HCT116 (cell line): ENCODE results near the gene CAAP1. TPM values are rescaled to one million over a fixed set of nuclear protein-coding genes. Genes with fewer than 3 reads are reported as not detected.

ENCODE experiments used
- ATAC-seq: fragments of 200-7000 bp; cut with Tn5 transposase; 2 replicates; pipeline ENCODE4 v1.9.1; 2020; ENCODE audit warnings: mild to moderate bottlenecking, moderate library complexity
- BruUV-seq: library from RNA; stranded (reverse); fragments of 400-500 nt; replicated peaks from 2 replicates; lab custom pipeline; 2021; lab: Mats Ljungman, UMichigan
- CTCF ChIA-PET: fragments of 300-600 bp; sonication (Branson Sonifier 250); formaldehyde crosslinking; loops from one replicate; lab custom pipeline; 2021; ENCODE audit warnings: antibody characterized with exemption; lab: Charles Lee
- POLR2A ChIA-PET: fragments of 300-600, 350-600 bp; sonication (Branson Sonifier 250); formaldehyde crosslinking; loops from one replicate; lab custom pipeline; 2021; ENCODE audit warnings: antibody characterized with exemption; lab: Charles Lee
- RAD21 ChIA-PET, 2 experiments: fragments of 300-600 bp; sonication (Branson Sonifier 250); formaldehyde crosslinking; loops; one replicate each; lab custom pipeline; 2023; ENCODE audit warnings: low total read pairs in 2 of 2; ENCODE audit not compliant: uncharacterized antibody in 2 of 2, unreplicated experiment in 2 of 2, low non-redundant PET in 1 of 2; lab: Charles Lee
- DNase-seq: peaks from one replicate; pipeline ENCODE4 v3.0.0-alpha.2; 2010; ENCODE audit warnings: low read depth, low spot score
- H2AFZ ChIP-seq: fragments of 200-600 bp; shearing (Covaris generic), sonication (generic); 2 replicates; pipeline ENCODE4 v1.6.1; 2017; ENCODE audit warnings: low read depth, mixed run types, mixed read lengths, antibody characterized with exemption, low read length; ENCODE audit not compliant: poor library complexity, severe bottlenecking
- H3K27ac ChIP-seq: 2 replicates; pipeline ENCODE4 v1.5.1; 2012; ENCODE audit warnings: low read depth, low read length
- H3K27me3 ChIP-seq: fragments of 200-600 bp; sonication (generic); 2 replicates; pipeline ENCODE4 v1.6.1; 2016; ENCODE audit warnings: mixed run types, low read length, mixed read lengths; ENCODE audit not compliant: insufficient read depth
- H3K36me3 ChIP-seq, 2 experiments: fragments of 200-500 bp in 1 of 2; fragments of 200-600 bp in 1 of 2; sonication (Bioruptor generic) in 1 of 2; sonication (generic) in 1 of 2; 2 replicates each; pipeline versions ENCODE4 v1.5.1 to v1.6.1; 2014 to 2016; ENCODE audit warnings: low read length in 2 of 2, inconsistent platforms in 1 of 2, mixed read lengths in 1 of 2, mixed run types in 1 of 2; ENCODE audit not compliant: insufficient read depth in 2 of 2, control insufficient read depth in 1 of 2
- H3K4me1 ChIP-seq, 2 experiments: fragments of 200-600 bp in 1 of 2; sonication (generic) in 1 of 2; 2 replicates each; pipeline versions ENCODE4 v1.5.1 to v1.6.1; 2012 to 2017; ENCODE audit warnings: low read length in 2 of 2, inconsistent platforms in 1 of 2, mild to moderate bottlenecking in 1 of 2, mixed read lengths in 1 of 2, mixed run types in 1 of 2, moderate library complexity in 1 of 2; ENCODE audit not compliant: insufficient read depth in 2 of 2, control insufficient read depth in 1 of 2
- H3K4me2 ChIP-seq: fragments of 200-600 bp; sonication (generic); 2 replicates; pipeline ENCODE4 v1.6.1; 2017; ENCODE audit warnings: mixed run types, low read length, mixed read lengths
- H3K4me3 ChIP-seq, 2 experiments: fragments of 200-600 bp in 1 of 2; sonication (generic) in 1 of 2; replicated peaks in 1 of 2; 2 replicates each; pipeline ENCODE4 v1.5.1; 2011 to 2016; ENCODE audit warnings: low read length in 2 of 2, control low read depth in 1 of 2, low read depth in 1 of 2, mild to moderate bottlenecking in 1 of 2, mixed read lengths in 1 of 2, mixed run types in 1 of 2
- H3K79me2 ChIP-seq: fragments of 200-600 bp; sonication (generic); 2 replicates; pipeline ENCODE4 v1.6.1; 2017; ENCODE audit warnings: mild to moderate bottlenecking, mixed run types, low read length, moderate library complexity, mixed read lengths; ENCODE audit not compliant: insufficient read depth
- H3K9ac ChIP-seq: fragments of 200-600 bp; sonication (generic); 2 replicates; pipeline ENCODE4 v1.6.1; 2016; ENCODE audit warnings: low read length, mixed read lengths
- H3K9me2 ChIP-seq: fragments of 200-600 bp; sonication (generic), shearing (Covaris generic); 2 replicates; pipeline ENCODE4 v1.6.1; 2017; ENCODE audit warnings: mixed run types, mild to moderate bottlenecking, moderate library complexity; ENCODE audit not compliant: insufficient read depth
- H3K9me3 ChIP-seq, 2 experiments: fragments of 200-500 bp in 1 of 2; fragments of 200-600 bp in 1 of 2; sonication (Bioruptor generic) in 1 of 2; sonication (generic) in 1 of 2; 2 replicates each; pipeline ENCODE4 v1.6.1; 2014 to 2017; ENCODE audit warnings: low read length in 2 of 2, mixed read lengths in 2 of 2, inconsistent platforms in 1 of 2, low read depth in 1 of 2, mild to moderate bottlenecking in 1 of 2, mixed run types in 1 of 2, moderate library complexity in 1 of 2; ENCODE audit not compliant: control insufficient read depth in 1 of 2, insufficient read depth in 1 of 2
- H4K20me1 ChIP-seq: fragments of 200-600 bp; sonication (generic), shearing (Covaris generic); 2 replicates; pipeline ENCODE4 v1.6.1; 2017; ENCODE audit warnings: mixed run types, mild to moderate bottlenecking, moderate library complexity; ENCODE audit not compliant: insufficient read depth
- CEBPB ChIP-seq: IDR thresholded peaks from 2 replicates; pipeline ENCODE4 v1.6.1; 2012; ENCODE audit warnings: low read depth
- EGR1 ChIP-seq: IDR thresholded peaks from 2 replicates; pipeline ENCODE4 v1.6.1; 2012; ENCODE audit warnings: low read depth
- ELF1 ChIP-seq: IDR thresholded peaks from 2 replicates; pipeline ENCODE4 v1.6.1; 2012; ENCODE audit warnings: low read depth, borderline replicate concordance
- EZH2phosphoT487 ChIP-seq: fragments of 200-600 bp; IDR thresholded peaks from 2 replicates; pipeline ENCODE4 v1.6.1; 2018; ENCODE audit warnings: antibody characterized with exemption, borderline replicate concordance
- FOSL1 ChIP-seq: IDR thresholded peaks from 2 replicates; pipeline ENCODE4 v1.6.1; 2012; ENCODE audit warnings: low read depth
- JUND ChIP-seq: IDR thresholded peaks from 2 replicates; pipeline ENCODE4 v1.6.1; 2012
- POLR2AphosphoS5 ChIP-seq: IDR thresholded peaks from 2 replicates; pipeline ENCODE4 v1.6.1; 2011; ENCODE audit warnings: mild to moderate bottlenecking, low read depth, low read length, moderate library complexity
- SIN3A ChIP-seq: IDR thresholded peaks from 2 replicates; pipeline ENCODE4 v1.6.1; 2012; ENCODE audit warnings: low read depth
- ZNF274 ChIP-seq: fragments of 200-500 bp; sonication (Bioruptor generic); IDR thresholded peaks from 2 replicates; pipeline ENCODE4 v1.6.1; 2014; ENCODE audit warnings: mild to moderate bottlenecking, low read depth, low read length, inconsistent platforms
- intact Hi-C: fragments of 100-400 bp; cut with micrococcal nuclease; formaldehyde crosslinking; loops from 2 replicates; pipeline ENCODE4 v1.10.0; 2022
- total RNA-seq: library from RNA; stranded (reverse); gene quantifications from one replicate; pipeline ENCODE4 v1.2.1, GENCODE V29; 2021; ENCODE audit not compliant: unreplicated experiment
- TF ChIP-seq, protein P1 (sequence below): IDR thresholded peaks from 2 replicates; pipeline ENCODE4 v1.6.1; 2012
- TF ChIP-seq, protein P2 (sequence below), 3 experiments: fragments of 200-600 bp in 1 of 3; sonication (generic) in 1 of 3; IDR thresholded peaks in 2 of 3; conservative IDR thresholded peaks in 1 of 3; 2 replicates each; pipeline ENCODE4 v1.5.1; 2012 to 2017; ENCODE audit warnings: low read depth in 2 of 3, low read length in 2 of 3, antibody characterized with exemption in 1 of 3, borderline replicate concordance in 1 of 3, control low read depth in 1 of 3, mild to moderate bottlenecking in 1 of 3, mixed read lengths in 1 of 3, mixed run types in 1 of 3, moderate library complexity in 1 of 3; ENCODE audit not compliant: insufficient read depth in 1 of 3
- TF ChIP-seq, protein P3 (sequence below): IDR thresholded peaks from 2 replicates; pipeline ENCODE4 v1.6.1; 2012; ENCODE audit warnings: low read depth

CAAP1 gene
- total RNA-seq, 1 experiment from 2014 or later = 19.1 TPM

DNA sequence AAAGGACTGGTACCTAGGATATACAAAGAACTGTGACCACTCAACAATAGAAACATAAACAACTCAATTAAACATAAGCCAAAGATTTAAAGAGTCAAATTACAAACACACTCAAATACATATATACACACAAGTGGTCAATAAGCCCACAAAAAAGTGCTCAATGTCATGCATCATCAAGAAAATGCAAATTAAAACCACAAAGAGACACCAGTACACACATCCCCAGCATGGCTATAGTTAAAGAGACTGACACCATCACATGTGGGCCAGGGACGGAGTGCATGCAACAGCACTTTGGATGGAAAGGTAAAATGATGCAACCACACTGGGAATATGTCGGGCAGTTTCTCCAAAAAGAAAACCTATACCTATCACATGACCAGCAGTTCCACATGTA is 89.7 kb downstream of the CAAP1 start:
- DNase-seq = no peak
- no TSS peak for BruUV-seq
- H2AFZ ChIP-seq = no peak overlapping the region
- no peaks in the 10 kb centered on the region for H3K4me1 ChIP-seq
- intact Hi-C loops = loop anchor here (10.0 kb wide), 1 partner anchor 58 kb away; no protein-coding TSS in a partner anchor
- H3K9me2 ChIP-seq = no peaks in the 10 kb centered on the region
- POLR2A ChIA-PET = no interaction called here
- no peaks in the 10 kb centered on the region for H3K9me3 ChIP-seq
- no peak for ATAC-seq
- TF ChIP-seq, protein P1, sequence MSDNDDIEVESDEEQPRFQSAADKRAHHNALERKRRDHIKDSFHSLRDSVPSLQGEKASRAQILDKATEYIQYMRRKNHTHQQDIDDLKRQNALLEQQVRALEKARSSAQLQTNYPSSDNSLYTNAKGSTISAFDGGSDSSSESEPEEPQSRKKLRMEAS = no peak
- TF ChIP-seq CEBPB (no peak), SIN3A (no peak), FOSL1 (no peak), EZH2phosphoT487 (no peak), ZNF274 (no peak), ELF1 (no peak), EGR1 (no peak), JUND (no peak), POLR2AphosphoS5 (no peak)
- TF ChIP-seq, protein P2, sequence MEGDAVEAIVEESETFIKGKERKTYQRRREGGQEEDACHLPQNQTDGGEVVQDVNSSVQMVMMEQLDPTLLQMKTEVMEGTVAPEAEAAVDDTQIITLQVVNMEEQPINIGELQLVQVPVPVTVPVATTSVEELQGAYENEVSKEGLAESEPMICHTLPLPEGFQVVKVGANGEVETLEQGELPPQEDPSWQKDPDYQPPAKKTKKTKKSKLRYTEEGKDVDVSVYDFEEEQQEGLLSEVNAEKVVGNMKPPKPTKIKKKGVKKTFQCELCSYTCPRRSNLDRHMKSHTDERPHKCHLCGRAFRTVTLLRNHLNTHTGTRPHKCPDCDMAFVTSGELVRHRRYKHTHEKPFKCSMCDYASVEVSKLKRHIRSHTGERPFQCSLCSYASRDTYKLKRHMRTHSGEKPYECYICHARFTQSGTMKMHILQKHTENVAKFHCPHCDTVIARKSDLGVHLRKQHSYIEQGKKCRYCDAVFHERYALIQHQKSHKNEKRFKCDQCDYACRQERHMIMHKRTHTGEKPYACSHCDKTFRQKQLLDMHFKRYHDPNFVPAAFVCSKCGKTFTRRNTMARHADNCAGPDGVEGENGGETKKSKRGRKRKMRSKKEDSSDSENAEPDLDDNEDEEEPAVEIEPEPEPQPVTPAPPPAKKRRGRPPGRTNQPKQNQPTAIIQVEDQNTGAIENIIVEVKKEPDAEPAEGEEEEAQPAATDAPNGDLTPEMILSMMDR (IDR thresholded peaks at IDR 0.05 in 2 of 3, conservative IDR thresholded peaks at IDR 0.05 in 1 of 3; ENCODE audit: borderline replicate concordance in 1 of 3, insufficient read depth in 1 of 3, low read depth in 2 of 3, low read length in 2 of 3) = no peak
- TF ChIP-seq, protein P3, sequence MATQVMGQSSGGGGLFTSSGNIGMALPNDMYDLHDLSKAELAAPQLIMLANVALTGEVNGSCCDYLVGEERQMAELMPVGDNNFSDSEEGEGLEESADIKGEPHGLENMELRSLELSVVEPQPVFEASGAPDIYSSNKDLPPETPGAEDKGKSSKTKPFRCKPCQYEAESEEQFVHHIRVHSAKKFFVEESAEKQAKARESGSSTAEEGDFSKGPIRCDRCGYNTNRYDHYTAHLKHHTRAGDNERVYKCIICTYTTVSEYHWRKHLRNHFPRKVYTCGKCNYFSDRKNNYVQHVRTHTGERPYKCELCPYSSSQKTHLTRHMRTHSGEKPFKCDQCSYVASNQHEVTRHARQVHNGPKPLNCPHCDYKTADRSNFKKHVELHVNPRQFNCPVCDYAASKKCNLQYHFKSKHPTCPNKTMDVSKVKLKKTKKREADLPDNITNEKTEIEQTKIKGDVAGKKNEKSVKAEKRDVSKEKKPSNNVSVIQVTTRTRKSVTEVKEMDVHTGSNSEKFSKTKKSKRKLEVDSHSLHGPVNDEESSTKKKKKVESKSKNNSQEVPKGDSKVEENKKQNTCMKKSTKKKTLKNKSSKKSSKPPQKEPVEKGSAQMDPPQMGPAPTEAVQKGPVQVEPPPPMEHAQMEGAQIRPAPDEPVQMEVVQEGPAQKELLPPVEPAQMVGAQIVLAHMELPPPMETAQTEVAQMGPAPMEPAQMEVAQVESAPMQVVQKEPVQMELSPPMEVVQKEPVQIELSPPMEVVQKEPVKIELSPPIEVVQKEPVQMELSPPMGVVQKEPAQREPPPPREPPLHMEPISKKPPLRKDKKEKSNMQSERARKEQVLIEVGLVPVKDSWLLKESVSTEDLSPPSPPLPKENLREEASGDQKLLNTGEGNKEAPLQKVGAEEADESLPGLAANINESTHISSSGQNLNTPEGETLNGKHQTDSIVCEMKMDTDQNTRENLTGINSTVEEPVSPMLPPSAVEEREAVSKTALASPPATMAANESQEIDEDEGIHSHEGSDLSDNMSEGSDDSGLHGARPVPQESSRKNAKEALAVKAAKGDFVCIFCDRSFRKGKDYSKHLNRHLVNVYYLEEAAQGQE = no peak
- H3K9ac ChIP-seq = no peak overlapping the region
- no peak overlapping the region for H3K4me2 ChIP-seq
- H3K36me3 ChIP-seq = no peaks in the 10 kb centered on the region
- CTCF ChIA-PET = no interaction called here
- no peak overlapping the region for H3K4me3 ChIP-seq
- no peaks in the 10 kb centered on the region for H3K27me3 ChIP-seq
- H4K20me1 ChIP-seq = no peaks in the 10 kb centered on the region
- RAD21 ChIA-PET = no interaction called here
- H3K27ac ChIP-seq = no peak overlapping the region
- no peaks in the 10 kb centered on the region for H3K79me2 ChIP-seq
